H1 (cell line): ENCODE results near the gene SAFB. TPM values are rescaled to one million over a fixed set of nuclear protein-coding genes. Genes with fewer than 3 reads are reported as not detected.

Experiments
- CHD7 ChIP-seq: fragments of 300-600 bp; sonication (generic); IDR thresholded peaks from 2 replicates; pipeline ENCODE4 v1.7.1; 2012; ENCODE audit warnings: low read length, moderate library complexity, mild to moderate bottlenecking, inconsistent platforms; ENCODE audit not compliant: insufficient replicate concordance
- CTCF ChIP-seq, 3 experiments: IDR thresholded peaks; 1 replicate in 2 of 3; 2 replicates in 1 of 3; pipeline versions ENCODE4 v1.5.1 to v1.6.1; 2011; ENCODE audit warnings: low read length in 3 of 3, mild to moderate bottlenecking in 3 of 3, inconsistent platforms in 2 of 3, low read depth in 1 of 3, moderate library complexity in 1 of 3; ENCODE audit not compliant: insufficient read depth in 1 of 3; ENCODE audit errors: control extremely low read depth in 1 of 3
- KDM4A ChIP-seq: IDR thresholded peaks from one replicate; pipeline ENCODE4 v1.7.1; 2012; ENCODE audit warnings: low read depth, mild to moderate bottlenecking, moderate library complexity, low read length, inconsistent platforms; ENCODE audit not compliant: severe bottlenecking
- polyA plus RNA-seq, 7 experiments: library from polyadenylated mRNA; depleted of rRNA in 3 of 7; stranded (reverse) in 5 of 7; unstranded in 2 of 7; fragments of >200 nt in 5 of 7; fragments of 200-250 nt in 2 of 7; gene quantifications; 1 replicate in 5 of 7; 2 replicates in 1 of 7; 4 replicates in 1 of 7; pipeline versions ENCODE4 v1.2.1 to v1.2.3, GENCODE V29; 2011 to 2013; ENCODE audit warnings: missing spikeins in 2 of 7, mixed read lengths in 2 of 7
- total RNA-seq: library from RNA; stranded (reverse); fragmentation: NEBNext Ultra II Directional; extraction: Animal tissue kit (Norgen Biotek cat#: 25700); gene quantifications from 2 replicates; pipeline ENCODE4 v1.2.1, GENCODE V29; 2021

The SAFB gene
- total and polyA plus RNA-seq, 2 of the 8 experiments (the other 6 are each of a cell fraction or from before 2014, with no cell fraction given) = 27.0 to 110 TPM

- TF ChIP-seq CTCF (IDR thresholded peaks at IDR 0.05; ENCODE audit: control extremely low read depth in 1 of 3, insufficient read depth in 1 of 3, low read depth in 1 of 3, low read length in 3 of 3) (no peak), CHD7 (no peak), KDM4A (no peak)
Measured at GRCh38 chr19:5645409-5645808, 22.5 kb downstream of the SAFB start (continued).
